ENCODE results near the gene MRPL53.

GRCh38 chr2:74482801-74483674, 10.6 kb upstream of the MRPL53 start, which contains the start of the genes CCDC142 and TTC31:
- TF ChIP-seq GTF3C2 (IDR thresholded peaks at IDR 0.05; ENCODE audit: borderline replicate concordance, extremely low read depth, insufficient read length) (no peak), TFAM (CRISPR knock-in tag; conservative IDR thresholded peaks at IDR 0.05) (no peak)
